ENCODE results near the gene RAB40C.

Gene RAB40C

DNA sequence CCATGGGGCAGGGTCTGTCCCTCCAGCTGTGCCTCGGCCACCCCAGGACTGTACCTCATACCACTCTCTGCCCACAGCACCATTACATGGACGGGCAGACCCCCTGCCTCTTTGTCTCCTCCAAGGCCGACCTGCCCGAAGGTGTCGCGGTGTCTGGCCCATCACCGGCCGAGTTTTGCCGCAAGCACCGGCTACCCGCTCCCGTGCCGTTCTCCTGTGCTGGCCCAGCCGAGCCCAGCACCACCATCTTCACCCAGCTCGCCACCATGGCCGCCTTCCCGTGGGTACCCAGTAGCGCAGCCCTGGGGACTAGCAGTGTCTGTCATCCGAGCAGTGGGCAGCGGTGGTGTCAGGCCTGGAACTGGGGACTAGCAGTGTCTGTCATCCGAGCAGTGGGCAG, 83.0 kb downstream of the RAB40C start:
- DNase-seq (ENCODE audit: low spot score): no peak
- TF ChIP-seq, protein P1, sequence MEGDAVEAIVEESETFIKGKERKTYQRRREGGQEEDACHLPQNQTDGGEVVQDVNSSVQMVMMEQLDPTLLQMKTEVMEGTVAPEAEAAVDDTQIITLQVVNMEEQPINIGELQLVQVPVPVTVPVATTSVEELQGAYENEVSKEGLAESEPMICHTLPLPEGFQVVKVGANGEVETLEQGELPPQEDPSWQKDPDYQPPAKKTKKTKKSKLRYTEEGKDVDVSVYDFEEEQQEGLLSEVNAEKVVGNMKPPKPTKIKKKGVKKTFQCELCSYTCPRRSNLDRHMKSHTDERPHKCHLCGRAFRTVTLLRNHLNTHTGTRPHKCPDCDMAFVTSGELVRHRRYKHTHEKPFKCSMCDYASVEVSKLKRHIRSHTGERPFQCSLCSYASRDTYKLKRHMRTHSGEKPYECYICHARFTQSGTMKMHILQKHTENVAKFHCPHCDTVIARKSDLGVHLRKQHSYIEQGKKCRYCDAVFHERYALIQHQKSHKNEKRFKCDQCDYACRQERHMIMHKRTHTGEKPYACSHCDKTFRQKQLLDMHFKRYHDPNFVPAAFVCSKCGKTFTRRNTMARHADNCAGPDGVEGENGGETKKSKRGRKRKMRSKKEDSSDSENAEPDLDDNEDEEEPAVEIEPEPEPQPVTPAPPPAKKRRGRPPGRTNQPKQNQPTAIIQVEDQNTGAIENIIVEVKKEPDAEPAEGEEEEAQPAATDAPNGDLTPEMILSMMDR (IDR thresholded peaks at IDR 0.05; ENCODE audit: extremely low read depth, insufficient read depth, missing control alignments): no peak
- in situ Hi-C loops (cut with MboI; ENCODE audit: low pct_unique_long_range_greater_than_20kb, low sequenced_read_pairs, unreplicated experiment): no loop called here

GRCh38 chr16:673399-673991, 83.6 kb downstream of the RAB40C start:
- in situ Hi-C loops (cut with MboI; ENCODE audit: low pct_unique_long_range_greater_than_20kb, low sequenced_read_pairs, unreplicated experiment): no loop called here
- no peak for DNase-seq (ENCODE audit: low spot score)
- TF ChIP-seq, protein P1 (IDR thresholded peaks at IDR 0.05; ENCODE audit: extremely low read depth, insufficient read depth, missing control alignments): no peak

GRCh38 chr16:674214-674881, 84.5 kb downstream of the RAB40C start:
- TF ChIP-seq, protein P1 (IDR thresholded peaks at IDR 0.05; ENCODE audit: extremely low read depth, insufficient read depth, missing control alignments): no peak
- DNase-seq (ENCODE audit: low spot score): no peak
- in situ Hi-C loops (cut with MboI; ENCODE audit: low pct_unique_long_range_greater_than_20kb, low sequenced_read_pairs, unreplicated experiment): no loop called here

DNA sequence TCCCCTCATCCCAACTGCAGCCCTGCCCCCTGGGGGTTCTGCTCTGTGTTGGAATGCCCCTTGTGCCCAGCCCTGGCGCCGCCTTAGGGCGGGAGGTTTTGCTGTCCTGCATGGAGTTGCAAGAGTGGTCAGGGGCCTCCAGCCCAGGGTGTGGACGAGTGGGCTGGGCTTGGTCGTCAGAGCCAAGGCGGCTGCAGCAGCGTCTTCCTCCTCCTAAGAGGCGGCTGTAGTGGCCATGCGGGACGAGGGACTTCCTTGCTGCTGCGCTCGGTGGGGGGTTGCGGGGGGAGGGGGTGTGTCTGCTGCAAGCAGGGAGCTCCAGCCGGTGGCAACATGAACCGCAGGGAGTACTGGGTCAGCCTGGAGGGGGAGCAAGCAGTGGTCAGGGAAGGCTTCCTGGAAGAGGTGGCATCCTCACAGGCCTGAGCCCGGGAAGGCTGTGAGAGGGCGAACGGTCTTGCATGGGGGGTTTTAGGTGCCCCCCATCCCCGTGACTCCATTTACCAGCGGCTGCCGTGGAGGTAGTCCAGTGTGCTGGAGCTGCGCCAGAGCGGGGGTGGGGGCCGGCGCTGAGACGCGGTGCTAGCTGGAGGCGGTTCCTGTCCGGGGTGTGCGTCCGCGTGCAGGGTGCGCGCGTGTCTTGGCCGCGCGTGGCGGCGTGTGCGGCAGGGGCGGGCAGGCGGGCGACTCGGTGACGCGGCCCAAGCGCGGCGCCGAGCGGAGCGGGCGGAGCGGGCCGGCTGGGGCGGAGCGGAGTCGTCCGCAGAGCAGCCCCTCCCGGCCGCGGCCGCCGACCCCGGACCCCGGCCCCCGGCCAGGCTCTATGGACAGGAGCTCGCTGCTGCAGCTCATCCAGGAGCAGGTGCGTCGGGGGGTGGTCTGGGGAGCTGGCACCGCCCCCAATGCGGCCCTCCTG, 85.4 kb downstream of the RAB40C start, which contains the start of gene RHBDL1:
RHBDL1 (plus strand) TSS at position 704 of the 916 bp plus-strand sequence; CDS start at position 824, 120 bp downstream.
- in situ Hi-C loops (cut with MboI; ENCODE audit: low pct_unique_long_range_greater_than_20kb, low sequenced_read_pairs, unreplicated experiment): no loop called here
- no peak for DNase-seq (ENCODE audit: low spot score)
- TF ChIP-seq, protein P1 (IDR thresholded peaks at IDR 0.05; ENCODE audit: extremely low read depth, insufficient read depth, missing control alignments): no peak

DNA sequence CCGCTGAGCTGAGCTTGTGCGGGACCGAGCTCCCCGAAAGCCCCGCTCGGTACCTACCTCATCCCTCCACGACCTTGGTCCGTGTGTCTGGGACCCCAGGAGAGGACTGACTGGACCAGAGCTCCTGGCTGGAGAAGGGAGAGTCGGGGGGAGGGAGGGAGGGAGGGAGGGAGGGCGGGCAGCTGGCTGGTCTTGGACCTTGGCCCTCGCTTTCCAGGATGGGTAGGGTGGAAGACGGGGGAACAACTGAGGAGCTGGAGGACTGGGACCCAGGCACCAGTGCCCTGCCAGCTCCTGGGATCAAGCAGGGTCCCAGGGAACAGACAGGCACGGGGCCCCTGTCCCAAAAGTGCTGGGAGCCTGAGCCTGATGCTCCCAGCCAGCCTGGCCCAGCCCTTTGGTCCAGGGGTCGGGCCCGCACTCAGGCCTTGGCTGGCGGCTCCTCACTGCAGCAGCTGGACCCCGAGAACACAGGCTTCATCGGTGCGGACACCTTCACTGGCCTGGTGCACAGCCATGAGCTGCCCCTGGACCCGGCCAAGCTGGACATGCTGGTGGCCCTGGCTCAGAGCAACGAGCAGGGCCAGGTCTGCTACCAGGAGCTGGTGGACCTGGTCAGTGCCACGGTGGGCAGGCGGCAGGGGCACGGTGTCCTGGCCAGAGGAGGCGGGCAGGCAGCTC, 86.2 kb downstream of the RAB40C start:
- TF ChIP-seq, protein P1 (IDR thresholded peaks at IDR 0.05; ENCODE audit: extremely low read depth, insufficient read depth, missing control alignments): no peak
- no peak for DNase-seq (ENCODE audit: low spot score)
- in situ Hi-C loops (cut with MboI; ENCODE audit: low pct_unique_long_range_greater_than_20kb, low sequenced_read_pairs, unreplicated experiment): no loop called here

DNA sequence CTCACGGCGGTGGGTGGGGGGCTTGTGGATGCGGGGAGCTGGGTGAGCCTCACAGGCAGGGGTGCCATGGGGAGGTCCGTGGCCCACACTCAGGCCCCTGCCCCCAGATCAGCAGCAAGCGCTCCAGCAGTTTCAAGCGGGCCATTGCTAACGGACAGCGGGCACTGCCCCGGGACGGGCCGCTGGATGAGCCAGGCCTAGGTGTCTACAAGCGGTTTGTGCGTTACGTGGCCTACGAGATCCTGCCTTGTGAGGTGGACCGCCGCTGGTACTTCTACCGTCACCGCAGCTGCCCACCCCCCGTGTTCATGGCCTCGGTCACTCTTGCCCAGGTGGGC, 86.7 kb downstream of the RAB40C start:
- TF ChIP-seq, protein P1 (IDR thresholded peaks at IDR 0.05; ENCODE audit: extremely low read depth, insufficient read depth, missing control alignments): no peak
- no peak for DNase-seq (ENCODE audit: low spot score)
- in situ Hi-C loops (cut with MboI; ENCODE audit: low pct_unique_long_range_greater_than_20kb, low sequenced_read_pairs, unreplicated experiment): no loop called here

Measured in GM13977 (cell line).